ENCODE measurements around the gene CAMKMT. TPM values are rescaled to one million over a fixed set of nuclear protein-coding genes. Genes with fewer than 3 reads are reported as not detected.

The CAMKMT gene
- total RNA-seq, 2 donors from 2014 or later: 10.7 to 11.6 TPM

DNA sequence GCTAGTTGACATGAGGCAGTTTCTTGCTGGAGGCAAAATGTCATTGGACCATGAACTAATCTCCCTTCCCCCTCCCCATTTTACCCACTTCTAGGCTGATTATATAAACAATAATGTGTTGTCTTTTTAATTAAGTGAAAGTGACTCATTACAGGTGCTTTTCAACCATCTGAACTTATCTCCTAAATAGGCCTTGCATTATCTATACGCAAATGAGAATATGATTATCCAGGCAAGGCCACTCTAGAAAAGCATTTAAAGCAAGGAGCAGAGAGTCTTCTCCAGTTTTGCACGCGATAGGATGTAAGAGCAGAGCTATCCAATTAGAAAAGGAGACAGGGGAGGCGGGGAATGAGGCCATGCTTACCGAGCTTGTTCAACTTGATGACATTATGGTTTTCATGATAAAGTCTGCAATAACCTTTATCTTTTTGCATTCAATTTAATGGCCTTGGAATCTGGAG is 293.7 kb downstream of the CAMKMT start:
- Histone ChIP-seq H3K27me3 (no peaks in the 10 kb centered on the region), H3K27ac (no peak overlapping the region), H3K9ac (ENCODE audit: low read depth in 2 of 2, low read length in 2 of 2) (no peak overlapping the region), H3K9me3 (no peaks in the 10 kb centered on the region), H3K4me3 (no peak overlapping the region), H3K36me3 (no peaks in the 10 kb centered on the region), H3K4me1 (no peaks in the 10 kb centered on the region)
- DNase-seq: no peak
- intact Hi-C loops (cut with DNase I): no loop called here
- TF ChIP-seq, protein P1, sequence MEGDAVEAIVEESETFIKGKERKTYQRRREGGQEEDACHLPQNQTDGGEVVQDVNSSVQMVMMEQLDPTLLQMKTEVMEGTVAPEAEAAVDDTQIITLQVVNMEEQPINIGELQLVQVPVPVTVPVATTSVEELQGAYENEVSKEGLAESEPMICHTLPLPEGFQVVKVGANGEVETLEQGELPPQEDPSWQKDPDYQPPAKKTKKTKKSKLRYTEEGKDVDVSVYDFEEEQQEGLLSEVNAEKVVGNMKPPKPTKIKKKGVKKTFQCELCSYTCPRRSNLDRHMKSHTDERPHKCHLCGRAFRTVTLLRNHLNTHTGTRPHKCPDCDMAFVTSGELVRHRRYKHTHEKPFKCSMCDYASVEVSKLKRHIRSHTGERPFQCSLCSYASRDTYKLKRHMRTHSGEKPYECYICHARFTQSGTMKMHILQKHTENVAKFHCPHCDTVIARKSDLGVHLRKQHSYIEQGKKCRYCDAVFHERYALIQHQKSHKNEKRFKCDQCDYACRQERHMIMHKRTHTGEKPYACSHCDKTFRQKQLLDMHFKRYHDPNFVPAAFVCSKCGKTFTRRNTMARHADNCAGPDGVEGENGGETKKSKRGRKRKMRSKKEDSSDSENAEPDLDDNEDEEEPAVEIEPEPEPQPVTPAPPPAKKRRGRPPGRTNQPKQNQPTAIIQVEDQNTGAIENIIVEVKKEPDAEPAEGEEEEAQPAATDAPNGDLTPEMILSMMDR (IDR thresholded peaks at IDR 0.05): no peak

DNA sequence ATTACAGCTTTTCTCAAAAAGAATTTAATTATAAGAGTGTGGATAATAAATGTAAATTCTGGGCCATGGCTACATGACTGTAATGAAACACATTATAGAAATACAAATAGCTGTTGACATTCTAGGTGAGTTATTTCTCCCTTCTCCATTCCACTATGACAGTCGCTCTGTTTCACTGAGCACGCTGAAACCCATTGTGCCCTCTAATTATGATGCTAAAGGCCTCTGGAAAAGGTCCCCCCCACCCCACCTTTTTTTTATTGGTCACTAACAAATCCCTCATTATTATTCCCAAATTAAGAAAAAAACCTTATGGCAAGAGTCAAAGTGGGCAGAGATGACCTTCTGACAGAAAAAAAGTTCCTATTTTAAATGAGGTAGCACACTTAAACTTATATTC is 294.7 kb downstream of the CAMKMT start:
- no peaks in the 10 kb centered on the region for H3K36me3 ChIP-seq
- H3K27ac ChIP-seq: no peak overlapping the region
- DNase-seq: no peak
- no peaks in the 10 kb centered on the region for H3K4me1 ChIP-seq
- intact Hi-C loops (cut with DNase I): no loop called here
- H3K9ac ChIP-seq (ENCODE audit: low read depth in 2 of 2, low read length in 2 of 2): no peak overlapping the region
- H3K9me3 ChIP-seq: no peaks in the 10 kb centered on the region
- TF ChIP-seq, protein P1 (IDR thresholded peaks at IDR 0.05): no peak
- H3K27me3 ChIP-seq: no peaks in the 10 kb centered on the region
- no peak overlapping the region for H3K4me3 ChIP-seq

DNA sequence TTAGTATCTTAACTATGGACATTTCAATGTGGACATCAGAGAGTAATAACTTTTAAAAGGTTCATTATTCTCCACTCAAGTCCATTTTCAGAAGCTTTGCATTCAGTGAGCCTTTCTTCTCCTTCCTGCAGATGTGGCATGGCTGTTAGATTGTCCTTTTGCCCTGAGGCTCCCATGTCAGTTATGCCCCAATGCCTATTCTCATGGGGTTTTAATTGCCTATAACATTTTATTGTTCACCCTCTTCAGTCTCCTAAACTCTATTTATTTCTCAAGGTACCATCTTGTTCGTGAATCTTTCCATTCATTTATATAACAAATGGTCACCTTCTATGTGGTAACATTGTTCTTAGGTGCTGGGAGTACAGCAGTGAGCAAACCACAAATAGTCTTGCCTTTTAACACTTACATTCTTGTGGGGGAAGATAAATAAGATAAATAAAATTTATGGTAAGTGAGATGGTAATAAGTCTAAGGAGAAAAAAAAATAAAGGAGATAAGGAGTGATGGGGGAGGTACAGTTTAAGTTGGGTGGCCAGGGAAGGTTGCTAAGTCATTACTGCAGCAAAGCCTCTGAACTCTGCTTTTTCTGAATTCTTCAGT is 301.8 kb downstream of the CAMKMT start:
- no peaks in the 10 kb centered on the region for H3K9me3 ChIP-seq
- intact Hi-C loops (cut with DNase I): no loop called here
- TF ChIP-seq, protein P1 (IDR thresholded peaks at IDR 0.05): no peak

DNA sequence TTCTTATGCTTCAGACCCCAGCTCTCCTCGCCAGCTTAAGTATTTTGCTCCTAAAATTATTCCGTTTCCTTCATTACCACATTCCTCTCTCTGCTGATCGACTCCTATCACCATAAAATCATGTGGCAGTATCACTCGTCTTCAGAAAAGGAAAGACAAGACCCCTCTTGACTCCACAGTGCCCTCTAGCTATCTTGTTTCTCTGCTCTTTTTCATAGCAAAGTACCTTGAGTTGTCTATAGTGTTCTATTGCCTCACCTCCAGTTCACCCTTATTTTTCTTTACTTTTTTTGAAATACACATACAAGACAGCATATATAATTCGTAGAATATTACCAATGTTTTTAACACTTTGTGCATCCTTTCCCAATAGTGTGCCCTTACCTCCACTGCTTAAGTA is 306.6 kb downstream of the CAMKMT start:
- Histone ChIP-seq H3K27me3 (no peaks in the 10 kb centered on the region), H3K4me3 (no peak overlapping the region), H3K27ac (no peak overlapping the region), H3K36me3 (no peaks in the 10 kb centered on the region), H3K9me3 (no peaks in the 10 kb centered on the region), H3K9ac (ENCODE audit: low read depth in 2 of 2, low read length in 2 of 2) (no peak overlapping the region), H3K4me1 (no peaks in the 10 kb centered on the region)
- intact Hi-C loops (cut with DNase I): no loop called here
- no peak for DNase-seq
- TF ChIP-seq, protein P1 (IDR thresholded peaks at IDR 0.05): no peak

More for the DNA sequence above, 301.8 kb downstream of the CAMKMT start:
- no peaks in the 10 kb centered on the region for H3K36me3 ChIP-seq
- no peak overlapping the region for H3K4me3 ChIP-seq
- H3K4me1 ChIP-seq: no peaks in the 10 kb centered on the region
- no peak for DNase-seq
- H3K27ac ChIP-seq: no peak overlapping the region
- H3K9ac ChIP-seq (ENCODE audit: low read depth in 2 of 2, low read length in 2 of 2): no peak overlapping the region
- no peaks in the 10 kb centered on the region for H3K27me3 ChIP-seq

DNA sequence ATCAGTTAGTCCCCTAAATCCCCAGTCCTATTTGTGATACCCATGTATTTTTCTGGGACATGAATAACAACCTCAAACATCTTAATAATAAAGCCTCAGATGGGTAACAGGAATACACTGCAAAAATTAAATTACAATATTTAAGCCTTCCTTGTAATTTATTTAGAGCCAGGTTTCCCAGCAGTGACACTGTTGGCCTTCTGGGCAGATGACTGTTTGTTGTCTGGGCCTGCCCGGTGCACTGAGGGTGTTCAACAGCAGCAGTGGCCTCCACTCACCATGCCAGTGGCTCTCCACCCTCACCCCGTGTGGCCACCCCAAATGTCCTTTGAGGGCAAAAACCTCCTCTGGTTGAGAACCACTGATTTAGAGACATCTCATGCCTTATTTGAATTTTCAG is 309.5 kb downstream of the CAMKMT start:
- Histone ChIP-seq H3K9ac (ENCODE audit: low read depth in 2 of 2, low read length in 2 of 2) (no peak overlapping the region), H3K4me1 (no peaks in the 10 kb centered on the region), H3K36me3 (no peaks in the 10 kb centered on the region), H3K27me3 (no peaks in the 10 kb centered on the region), H3K9me3 (no peaks in the 10 kb centered on the region), H3K27ac (no peak overlapping the region), H3K4me3 (no peak overlapping the region)
- TF ChIP-seq, protein P1 (IDR thresholded peaks at IDR 0.05): no peak
- DNase-seq: no peak
- intact Hi-C loops (cut with DNase I): no loop called here

All from colonic mucosa (tissue), 4 donors.